Neural cell (in vitro differentiated cells): ENCODE data around the gene GNG2.

Source experiments
- EZH2 ChIP-seq: fragments of 200-600, 300-800 bp; shearing (Covaris generic), sonication (generic); IDR thresholded peaks from 2 replicates; pipeline ENCODE4 v1.6.1; 2014; ENCODE audit warnings: antibody characterized with exemption, low read length, borderline replicate concordance, mild to moderate bottlenecking; ENCODE audit not compliant: insufficient read depth, poor library complexity, severe bottlenecking
- TAF1 ChIP-seq: IDR thresholded peaks from 2 replicates; pipeline ENCODE4 v1.6.1; 2012; ENCODE audit warnings: low read depth

DNA sequence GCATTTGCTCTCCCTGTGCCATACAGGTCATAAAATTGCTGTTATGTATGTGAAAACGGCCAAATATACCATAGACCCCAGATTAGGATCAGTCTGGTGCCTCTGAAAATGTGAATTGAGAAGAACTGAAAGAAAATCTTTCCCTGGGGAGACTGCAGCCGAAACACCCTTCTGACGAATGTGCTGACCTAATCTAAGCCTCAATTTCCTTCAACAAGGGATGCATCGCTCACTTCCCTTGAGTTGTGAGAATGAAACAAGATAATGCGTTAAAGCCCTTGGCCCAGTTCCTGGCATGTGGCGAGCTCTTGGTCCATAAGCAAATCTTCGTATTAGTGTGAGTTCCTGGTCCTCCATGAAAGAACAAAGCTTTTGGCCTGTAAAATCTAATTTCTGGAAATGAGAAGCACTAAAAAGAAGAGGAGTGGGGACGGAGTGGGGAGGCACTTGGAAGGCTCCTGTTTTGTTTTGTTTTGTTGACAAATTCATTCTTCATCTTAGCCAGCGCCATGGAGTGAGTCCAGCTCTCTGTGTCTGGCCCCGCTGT lies 79.4 kb downstream of the GNG2 start:
- no peak for TF ChIP-seq TAF1
- no peak for TF ChIP-seq EZH2
